HCT116 (cell line): Measurements from ENCODE around the gene ALDH1L1. TPM values are rescaled to one million over a fixed set of nuclear protein-coding genes. Genes with fewer than 3 reads are reported as not detected.

Experiments
- ATAC-seq: fragments of 200-7000 bp; cut with Tn5 transposase; 2 replicates; pipeline ENCODE4 v1.9.1; 2020; ENCODE audit warnings: mild to moderate bottlenecking, moderate library complexity
- BruUV-seq: library from RNA; stranded (reverse); fragments of 400-500 nt; replicated peaks from 2 replicates; lab custom pipeline; 2021; lab: Mats Ljungman, UMichigan
- CTCF ChIA-PET: fragments of 300-600 bp; sonication (Branson Sonifier 250); formaldehyde crosslinking; loops from one replicate; lab custom pipeline; 2021; ENCODE audit warnings: antibody characterized with exemption; lab: Charles Lee
- POLR2A ChIA-PET: fragments of 300-600, 350-600 bp; sonication (Branson Sonifier 250); formaldehyde crosslinking; loops from one replicate; lab custom pipeline; 2021; ENCODE audit warnings: antibody characterized with exemption; lab: Charles Lee
- RAD21 ChIA-PET, 2 experiments: fragments of 300-600 bp; sonication (Branson Sonifier 250); formaldehyde crosslinking; loops; one replicate each; lab custom pipeline; 2023; ENCODE audit warnings: low total read pairs in 2 of 2; ENCODE audit not compliant: uncharacterized antibody in 2 of 2, unreplicated experiment in 2 of 2, low non-redundant PET in 1 of 2; lab: Charles Lee
- DNase-seq: peaks from one replicate; pipeline ENCODE4 v3.0.0-alpha.2; 2010; ENCODE audit warnings: low read depth, low spot score
- H2AFZ ChIP-seq: fragments of 200-600 bp; shearing (Covaris generic), sonication (generic); 2 replicates; pipeline ENCODE4 v1.6.1; 2017; ENCODE audit warnings: low read depth, mixed run types, mixed read lengths, antibody characterized with exemption, low read length; ENCODE audit not compliant: poor library complexity, severe bottlenecking
- H3K27ac ChIP-seq: 2 replicates; pipeline ENCODE4 v1.5.1; 2012; ENCODE audit warnings: low read depth, low read length
- H3K27me3 ChIP-seq: fragments of 200-600 bp; sonication (generic); 2 replicates; pipeline ENCODE4 v1.6.1; 2016; ENCODE audit warnings: mixed run types, low read length, mixed read lengths; ENCODE audit not compliant: insufficient read depth
- H3K36me3 ChIP-seq, 2 experiments: fragments of 200-500 bp in 1 of 2; fragments of 200-600 bp in 1 of 2; sonication (Bioruptor generic) in 1 of 2; sonication (generic) in 1 of 2; 2 replicates each; pipeline versions ENCODE4 v1.5.1 to v1.6.1; 2014 to 2016; ENCODE audit warnings: low read length in 2 of 2, inconsistent platforms in 1 of 2, mixed read lengths in 1 of 2, mixed run types in 1 of 2; ENCODE audit not compliant: insufficient read depth in 2 of 2, control insufficient read depth in 1 of 2
- H3K4me1 ChIP-seq, 2 experiments: fragments of 200-600 bp in 1 of 2; sonication (generic) in 1 of 2; 2 replicates each; pipeline versions ENCODE4 v1.5.1 to v1.6.1; 2012 to 2017; ENCODE audit warnings: low read length in 2 of 2, inconsistent platforms in 1 of 2, mild to moderate bottlenecking in 1 of 2, mixed read lengths in 1 of 2, mixed run types in 1 of 2, moderate library complexity in 1 of 2; ENCODE audit not compliant: insufficient read depth in 2 of 2, control insufficient read depth in 1 of 2
- H3K4me2 ChIP-seq: fragments of 200-600 bp; sonication (generic); 2 replicates; pipeline ENCODE4 v1.6.1; 2017; ENCODE audit warnings: mixed run types, low read length, mixed read lengths
- H3K4me3 ChIP-seq, 2 experiments: fragments of 200-600 bp in 1 of 2; sonication (generic) in 1 of 2; replicated peaks in 1 of 2; 2 replicates each; pipeline ENCODE4 v1.5.1; 2011 to 2016; ENCODE audit warnings: low read length in 2 of 2, control low read depth in 1 of 2, low read depth in 1 of 2, mild to moderate bottlenecking in 1 of 2, mixed read lengths in 1 of 2, mixed run types in 1 of 2
- H3K79me2 ChIP-seq: fragments of 200-600 bp; sonication (generic); 2 replicates; pipeline ENCODE4 v1.6.1; 2017; ENCODE audit warnings: mild to moderate bottlenecking, mixed run types, low read length, moderate library complexity, mixed read lengths; ENCODE audit not compliant: insufficient read depth
- H3K9ac ChIP-seq: fragments of 200-600 bp; sonication (generic); 2 replicates; pipeline ENCODE4 v1.6.1; 2016; ENCODE audit warnings: low read length, mixed read lengths
- H3K9me2 ChIP-seq: fragments of 200-600 bp; sonication (generic), shearing (Covaris generic); 2 replicates; pipeline ENCODE4 v1.6.1; 2017; ENCODE audit warnings: mixed run types, mild to moderate bottlenecking, moderate library complexity; ENCODE audit not compliant: insufficient read depth
- H3K9me3 ChIP-seq, 2 experiments: fragments of 200-500 bp in 1 of 2; fragments of 200-600 bp in 1 of 2; sonication (Bioruptor generic) in 1 of 2; sonication (generic) in 1 of 2; 2 replicates each; pipeline ENCODE4 v1.6.1; 2014 to 2017; ENCODE audit warnings: low read length in 2 of 2, mixed read lengths in 2 of 2, inconsistent platforms in 1 of 2, low read depth in 1 of 2, mild to moderate bottlenecking in 1 of 2, mixed run types in 1 of 2, moderate library complexity in 1 of 2; ENCODE audit not compliant: control insufficient read depth in 1 of 2, insufficient read depth in 1 of 2
- H4K20me1 ChIP-seq: fragments of 200-600 bp; sonication (generic), shearing (Covaris generic); 2 replicates; pipeline ENCODE4 v1.6.1; 2017; ENCODE audit warnings: mixed run types, mild to moderate bottlenecking, moderate library complexity; ENCODE audit not compliant: insufficient read depth
- ATF3 ChIP-seq: IDR thresholded peaks from 2 replicates; pipeline ENCODE4 v1.6.1; 2012
- CBX3 ChIP-seq: IDR thresholded peaks from 2 replicates; pipeline ENCODE4 v1.6.1; 2012; ENCODE audit warnings: low read depth
- JUND ChIP-seq: IDR thresholded peaks from 2 replicates; pipeline ENCODE4 v1.6.1; 2012
- POLR2A ChIP-seq: IDR thresholded peaks from 2 replicates; pipeline ENCODE4 v1.7.0; 2011; ENCODE audit warnings: borderline replicate concordance; ENCODE audit not compliant: insufficient read depth, insufficient read length; ENCODE audit errors: extremely low read depth
- SIN3A ChIP-seq: IDR thresholded peaks from 2 replicates; pipeline ENCODE4 v1.6.1; 2012; ENCODE audit warnings: low read depth
- TCF7L2 ChIP-seq: IDR thresholded peaks from 2 replicates; pipeline ENCODE4 v1.7.0; 2011; ENCODE audit warnings: borderline replicate concordance, inconsistent platforms; ENCODE audit not compliant: insufficient read depth, insufficient read length; ENCODE audit errors: extremely low read depth
- ZBTB33 ChIP-seq: IDR thresholded peaks from 2 replicates; pipeline ENCODE4 v1.6.1; 2011; ENCODE audit warnings: mild to moderate bottlenecking, low read length, moderate library complexity; ENCODE audit not compliant: insufficient replicate concordance; ENCODE audit errors: extremely low read depth
- ZFX ChIP-seq: fragments of 450-650 bp; IDR thresholded peaks from 2 replicates; pipeline ENCODE4 v1.6.1; 2017
- intact Hi-C: fragments of 100-400 bp; cut with micrococcal nuclease; formaldehyde crosslinking; loops from 2 replicates; pipeline ENCODE4 v1.10.0; 2022
- total RNA-seq: library from RNA; stranded (reverse); gene quantifications from one replicate; pipeline ENCODE4 v1.2.1, GENCODE V29; 2021; ENCODE audit not compliant: unreplicated experiment

ALDH1L1 gene
- total RNA-seq, 1 experiment from 2014 or later = 0.81 TPM

- TF ChIP-seq ZBTB33 (no peak), TCF7L2 (no peak), ATF3 (no peak)
These were observed 114.5 kb downstream of the ALDH1L1 start (continued) for GRCh38 chr3:126065876-126066275.

GRCh38 chr3:126064627-126065258 lies 115.6 kb downstream of the ALDH1L1 start:
- DNase-seq (no peak), ATAC-seq (no peak)
- ChIA-PET RAD21 (no interaction called here), CTCF (no interaction called here), POLR2A (no interaction called here)
- intact Hi-C loops = no loop called here
- no peak overlapping the region for H3K4me3 ChIP-seq
- no peaks in the 10 kb centered on the region for H3K27me3 ChIP-seq
- H3K36me3 ChIP-seq = no peaks in the 10 kb centered on the region
- no peak overlapping the region for H2AFZ ChIP-seq
- no peak for TF ChIP-seq POLR2A
- no peak for TF ChIP-seq SIN3A
- TF ChIP-seq ZFX = no peak
- no peak for TF ChIP-seq ZBTB33
- TF ChIP-seq JUND = no peak
- no peak for TF ChIP-seq CBX3
- no peak for TF ChIP-seq ATF3
- BruUV-seq = no TSS peak
- H3K9me3 ChIP-seq = no peaks in the 10 kb centered on the region
- no peak overlapping the region for H3K4me2 ChIP-seq
- no peak overlapping the region for H3K27ac ChIP-seq
- 0 out of 2 replicates have a peak, but pooled peaks cover 4% of the 10 kb centered on the region for H3K79me2 ChIP-seq
- H3K4me1 ChIP-seq = no peaks in the 10 kb centered on the region
- no peak overlapping the region for H3K9ac ChIP-seq
- H3K9me2 ChIP-seq = no peaks in the 10 kb centered on the region
- H4K20me1 ChIP-seq = no peaks in the 10 kb centered on the region
